ENCODE results near the gene FZD7. TPM values are rescaled to one million over a fixed set of nuclear protein-coding genes. Genes with fewer than 3 reads are reported as not detected.

Gene FZD7
- total RNA-seq, 1 donor from 2014 or later, result 35.2 TPM

DNA sequence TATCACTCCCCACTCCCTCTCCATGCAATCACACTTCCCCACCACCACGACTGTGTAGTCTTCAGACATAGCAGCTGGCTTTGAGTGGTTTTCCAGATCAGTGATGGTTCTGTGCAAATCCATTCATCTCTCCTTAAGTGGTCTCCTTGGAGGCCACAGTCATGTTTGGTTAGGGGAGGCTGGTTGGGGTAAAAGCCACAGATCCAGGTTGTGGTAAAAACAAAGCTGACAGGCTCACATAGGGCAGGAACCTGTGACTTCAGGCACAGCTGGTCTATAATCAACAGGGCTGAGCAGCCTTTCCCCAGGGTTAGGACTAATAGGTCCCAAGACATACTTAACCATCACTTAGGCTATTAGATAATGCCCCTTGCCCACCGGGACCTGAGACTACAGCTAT, 46.2 kb upstream of the FZD7 start:
- no peaks in the 10 kb centered on the region for H3K4me1 ChIP-seq
- no peaks in the 10 kb centered on the region for H3K36me3 ChIP-seq
- H3K27ac ChIP-seq (replicated peaks), result no peak overlapping the region
- TF ChIP-seq, protein P1, sequence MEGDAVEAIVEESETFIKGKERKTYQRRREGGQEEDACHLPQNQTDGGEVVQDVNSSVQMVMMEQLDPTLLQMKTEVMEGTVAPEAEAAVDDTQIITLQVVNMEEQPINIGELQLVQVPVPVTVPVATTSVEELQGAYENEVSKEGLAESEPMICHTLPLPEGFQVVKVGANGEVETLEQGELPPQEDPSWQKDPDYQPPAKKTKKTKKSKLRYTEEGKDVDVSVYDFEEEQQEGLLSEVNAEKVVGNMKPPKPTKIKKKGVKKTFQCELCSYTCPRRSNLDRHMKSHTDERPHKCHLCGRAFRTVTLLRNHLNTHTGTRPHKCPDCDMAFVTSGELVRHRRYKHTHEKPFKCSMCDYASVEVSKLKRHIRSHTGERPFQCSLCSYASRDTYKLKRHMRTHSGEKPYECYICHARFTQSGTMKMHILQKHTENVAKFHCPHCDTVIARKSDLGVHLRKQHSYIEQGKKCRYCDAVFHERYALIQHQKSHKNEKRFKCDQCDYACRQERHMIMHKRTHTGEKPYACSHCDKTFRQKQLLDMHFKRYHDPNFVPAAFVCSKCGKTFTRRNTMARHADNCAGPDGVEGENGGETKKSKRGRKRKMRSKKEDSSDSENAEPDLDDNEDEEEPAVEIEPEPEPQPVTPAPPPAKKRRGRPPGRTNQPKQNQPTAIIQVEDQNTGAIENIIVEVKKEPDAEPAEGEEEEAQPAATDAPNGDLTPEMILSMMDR (IDR thresholded peaks at IDR 0.05; ENCODE audit: borderline replicate concordance), result no peak
- DNase-seq, result no peak
- intact Hi-C loops (cut with micrococcal nuclease), result no loop called here
- H3K9me3 ChIP-seq (replicated peaks), result no peaks in the 10 kb centered on the region
- no peaks in the 10 kb centered on the region for H3K27me3 ChIP-seq (ENCODE audit: low read depth)
- H3K4me3 ChIP-seq, result no peak overlapping the region

DNA sequence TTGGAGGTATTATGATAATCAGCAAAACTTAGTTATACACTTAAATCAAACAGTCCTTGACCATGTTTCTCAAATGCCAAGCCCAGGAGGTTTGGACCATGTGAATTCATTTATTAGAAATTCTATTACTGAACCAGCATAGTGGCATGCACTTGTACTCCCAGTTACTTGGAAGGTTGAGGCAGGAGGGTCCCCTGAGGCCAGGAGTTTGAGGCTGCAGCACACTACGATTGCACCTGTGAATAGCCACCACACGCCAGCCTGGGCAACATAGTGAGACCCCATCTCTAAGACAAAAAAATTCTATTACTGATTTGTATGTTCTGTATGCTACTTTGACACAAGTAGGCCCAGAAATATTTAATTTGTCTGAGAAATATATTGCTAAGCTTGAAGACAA, 43.6 kb upstream of the FZD7 start:
- Histone ChIP-seq H3K4me3 (no peak overlapping the region), H3K36me3 (no peaks in the 10 kb centered on the region), H3K9me3 (replicated peaks) (no peaks in the 10 kb centered on the region), H3K4me1 (no peaks in the 10 kb centered on the region), H3K27ac (replicated peaks) (no peak overlapping the region), H3K27me3 (ENCODE audit: low read depth) (no peaks in the 10 kb centered on the region)
- TF ChIP-seq, protein P1 (IDR thresholded peaks at IDR 0.05; ENCODE audit: borderline replicate concordance), result no peak
- intact Hi-C loops (cut with micrococcal nuclease), result no loop called here
- DNase-seq, result no peak

DNA sequence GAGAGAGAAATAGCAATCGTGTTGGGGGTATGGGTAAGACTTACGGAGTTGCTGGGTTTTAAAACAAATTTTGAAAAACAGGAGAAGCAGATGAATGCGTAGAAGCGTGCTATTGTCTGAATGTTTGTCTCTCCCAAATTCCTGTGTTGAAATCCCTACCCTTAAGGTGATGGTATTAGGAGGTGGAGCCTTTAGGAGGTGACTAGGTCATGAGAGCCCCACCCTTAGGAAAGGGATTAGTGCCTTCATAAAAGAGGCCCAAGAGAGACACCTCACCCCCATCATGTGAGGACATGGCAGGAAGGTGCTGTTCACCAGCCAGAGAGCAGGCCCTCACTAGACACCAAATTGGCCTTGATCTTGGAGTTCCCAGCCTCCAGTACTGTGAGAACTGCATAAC, 40.7 kb upstream of the FZD7 start:
- Histone ChIP-seq H3K4me3 (no peak overlapping the region), H3K4me1 (no peaks in the 10 kb centered on the region), H3K27me3 (ENCODE audit: low read depth) (peaks cover 11% of the 10 kb centered on the region), H3K36me3 (no peaks in the 10 kb centered on the region), H3K27ac (replicated peaks) (no peak overlapping the region), H3K9me3 (replicated peaks) (no peaks in the 10 kb centered on the region)
- TF ChIP-seq, protein P1 (IDR thresholded peaks at IDR 0.05; ENCODE audit: borderline replicate concordance), result no peak
- DNase-seq, result no peak
- intact Hi-C loops (cut with micrococcal nuclease), result no loop called here

DNA sequence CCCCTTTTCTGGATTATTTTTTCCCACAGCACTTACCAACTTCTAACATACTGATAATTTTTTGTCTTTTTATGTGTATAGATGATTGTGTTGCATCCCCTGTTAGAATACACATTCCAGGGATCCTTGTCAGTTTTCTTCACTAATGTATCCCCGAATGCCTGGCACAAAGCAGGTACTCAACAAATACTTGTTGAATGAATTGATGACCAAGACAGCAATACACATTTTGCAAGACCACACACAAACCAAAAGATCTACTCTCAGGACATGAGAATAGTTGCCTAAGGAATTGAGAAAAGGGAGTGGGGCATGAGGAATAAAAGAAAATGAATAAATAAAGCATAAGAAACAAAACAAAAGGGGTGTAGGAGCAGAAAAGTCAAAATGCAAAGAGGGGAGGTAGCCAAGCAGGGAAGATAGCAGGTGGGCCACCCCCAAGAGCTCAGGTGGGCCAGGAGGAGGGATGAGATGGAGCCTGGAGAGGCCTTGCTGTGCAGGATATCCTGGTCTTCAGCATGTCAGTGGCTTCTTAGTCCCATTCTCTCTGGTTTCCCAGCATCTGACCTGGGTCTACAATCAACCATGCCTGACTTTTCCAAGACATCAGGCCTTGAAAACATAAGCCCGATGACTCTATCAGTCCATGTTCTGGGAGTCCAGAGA, 38.5 kb upstream of the FZD7 start:
- Histone ChIP-seq H3K4me3 (no peak overlapping the region), H3K4me1 (peaks cover 12% of the 10 kb centered on the region), H3K27ac (replicated peaks) (no peak overlapping the region), H3K27me3 (ENCODE audit: low read depth) (peaks cover 11% of the 10 kb centered on the region), H3K9me3 (replicated peaks) (no peaks in the 10 kb centered on the region), H3K36me3 (no peaks in the 10 kb centered on the region)
- intact Hi-C loops (cut with micrococcal nuclease), result no loop called here
- no peak for DNase-seq
- TF ChIP-seq, protein P1 (IDR thresholded peaks at IDR 0.05; ENCODE audit: borderline replicate concordance), result no peak

DNA sequence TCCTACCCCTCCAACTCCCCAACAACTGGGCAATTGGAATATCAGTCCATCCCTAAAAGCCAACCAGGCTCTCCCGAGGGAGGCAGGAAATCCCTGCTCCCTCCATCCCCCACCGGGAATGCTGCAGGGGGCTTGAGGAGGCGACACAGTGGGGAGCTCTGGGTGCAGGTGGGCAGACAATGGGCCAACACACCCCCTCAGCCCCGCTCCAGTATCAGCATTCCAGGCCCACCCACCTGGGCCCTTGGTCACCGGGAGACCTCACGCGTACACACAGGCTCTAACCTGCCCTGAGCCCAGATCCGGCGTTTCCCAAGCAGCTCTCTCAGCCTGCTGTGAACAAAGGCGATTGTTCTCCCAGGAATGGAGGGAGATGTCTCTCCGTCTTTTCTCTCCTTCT, 37.6 kb upstream of the FZD7 start:
- DNase-seq, result no peak
- TF ChIP-seq, protein P1 (IDR thresholded peaks at IDR 0.05; ENCODE audit: borderline replicate concordance), result no peak
- Histone ChIP-seq H3K27ac (replicated peaks) (no peak overlapping the region), H3K4me3 (no peak overlapping the region), H3K4me1 (peaks cover 17% of the 10 kb centered on the region), H3K27me3 (ENCODE audit: low read depth) (peaks cover 11% of the 10 kb centered on the region), H3K9me3 (replicated peaks) (no peaks in the 10 kb centered on the region), H3K36me3 (no peaks in the 10 kb centered on the region)
- intact Hi-C loops (cut with micrococcal nuclease), result no loop called here
